HG03097 (cell line): Measurements from ENCODE around the gene NOBOX.
"Not testable (repeated sequence)": the region's sequence is repeated elsewhere in the genome, so short reads cannot be mapped to it uniquely, and the experiment has no call there.

ENCODE experiments used
- ATAC-seq: cut with Tn5 transposase; IDR thresholded peaks from one replicate; pipeline ENCODE4 v1.9.1; 2021; ENCODE audit not compliant: unreplicated experiment, low FRiP score

Gene NOBOX

GRCh38 chr7:144397086-144397485, 6.4 kb downstream of the NOBOX start:
- no peak for ATAC-seq

GRCh38 chr7:144391823-144392255, 11.7 kb downstream of the NOBOX start:
- ATAC-seq: peak; percentile 83

- ATAC-seq: no peak
Observed at GRCh38 chr7:144391014-144391413, 12.5 kb downstream of the NOBOX start.

- no peak for ATAC-seq
Observed at GRCh38 chr7:144390481-144390880, 13.0 kb downstream of the NOBOX start.

- no peak for ATAC-seq
Observed at GRCh38 chr7:144388950-144389349, 14.5 kb downstream of the NOBOX start.

- no peak for ATAC-seq
Observed at GRCh38 chr7:144386741-144387140, 16.8 kb downstream of the NOBOX start.

- no peak for ATAC-seq
Observed at GRCh38 chr7:144384555-144385245, 18.8 kb downstream of the NOBOX start.

- ATAC-seq: no peak
Observed at GRCh38 chr7:144384071-144384470, 19.4 kb downstream of the NOBOX start.

GRCh38 chr7:144379776-144380384, 23.6 kb downstream of the NOBOX start:
- ATAC-seq: no peak

- no peak for ATAC-seq
Observed at GRCh38 chr7:144378651-144379050, 24.8 kb downstream of the NOBOX start.

- not testable (repeated sequence) for ATAC-seq
Observed at GRCh38 chr7:144369221-144369620, 34.3 kb downstream of the NOBOX start.

- not testable (repeated sequence) for ATAC-seq
Observed at GRCh38 chr7:144367250-144367649, 36.2 kb downstream of the NOBOX start.

GRCh38 chr7:144365523-144365922, 38.0 kb downstream of the NOBOX start:
- not testable (repeated sequence) for ATAC-seq

GRCh38 chr7:144362061-144362460, 41.4 kb downstream of the NOBOX start:
- not testable (repeated sequence) for ATAC-seq

- not testable (repeated sequence) for ATAC-seq
Observed at GRCh38 chr7:144356860-144357259, 46.6 kb downstream of the NOBOX start.

- not testable (repeated sequence) for ATAC-seq
Observed at GRCh38 chr7:144356185-144356584, 47.3 kb downstream of the NOBOX start.

- ATAC-seq: peak; percentile 72
Observed at GRCh38 chr7:144355176-144355822, 48.2 kb downstream of the NOBOX start, which contains the start of gene ARHGEF5. Gene ARHGEF5, plus strand, starts transcription at chr7:144355402. Its CDS starts 7,268 bp downstream, at chr7:144362670.

- not testable (repeated sequence) for ATAC-seq
Observed at GRCh38 chr7:144351667-144352066, 51.8 kb downstream of the NOBOX start.

GRCh38 chr7:144348625-144349024, 54.9 kb downstream of the NOBOX start:
- ATAC-seq: not testable (repeated sequence)
